Stromal cell of bone marrow (primary cell): ENCODE data around the gene MICU2.

ENCODE experiments used
- DNase-seq: peaks from one replicate; pipeline ENCODE4 v3.0.0-alpha.2; 2012; ENCODE audit warnings: low read depth

Gene MICU2

GRCh38 chr13:21603531-21604448 is at the start of gene MICU2:
Gene MICU2, minus strand, starts transcription at chr13:21604170. Its CDS starts 22 bp downstream, at chr13:21604148.
- peak; percentile 89 for DNase-seq

GRCh38 chr13:21641629-21642028 is 37.7 kb upstream of the MICU2 start:
- DNase-seq = no peak

- no peak for DNase-seq
Observed at GRCh38 chr13:21639561-21639960, 35.6 kb upstream of the MICU2 start.

- DNase-seq = no peak
Observed at GRCh38 chr13:21638319-21639282, 34.6 kb upstream of the MICU2 start.

GRCh38 chr13:21637296-21637695 is 33.3 kb upstream of the MICU2 start:
- no peak for DNase-seq

GRCh38 chr13:21636656-21637055 is 32.7 kb upstream of the MICU2 start:
- DNase-seq = no peak

GRCh38 chr13:21632196-21632595 is 28.2 kb upstream of the MICU2 start:
- no peak for DNase-seq

- DNase-seq = no peak
Observed at GRCh38 chr13:21625366-21625765, 21.4 kb upstream of the MICU2 start.

- DNase-seq = no peak
Observed at GRCh38 chr13:21620861-21621260, 16.9 kb upstream of the MICU2 start.

GRCh38 chr13:21619633-21620220 is 15.8 kb upstream of the MICU2 start:
- DNase-seq = no peak

- no peak for DNase-seq
Observed at GRCh38 chr13:21616880-21617279, 12.9 kb upstream of the MICU2 start.

GRCh38 chr13:21616205-21616866 is 12.4 kb upstream of the MICU2 start:
- no peak for DNase-seq

GRCh38 chr13:21615427-21615826 is 11.5 kb upstream of the MICU2 start:
- DNase-seq = no peak

- no peak for DNase-seq
Observed at GRCh38 chr13:21613791-21614190, 9.8 kb upstream of the MICU2 start.

- DNase-seq = no peak
Observed at GRCh38 chr13:21611385-21611784, 7.4 kb upstream of the MICU2 start.

- no peak for DNase-seq
Observed at GRCh38 chr13:21610687-21611086, 6.7 kb upstream of the MICU2 start.

- DNase-seq = no peak
Observed at GRCh38 chr13:21608961-21609360, 5.0 kb upstream of the MICU2 start.

- DNase-seq = no peak
Observed at GRCh38 chr13:21606796-21607195, 2.8 kb upstream of the MICU2 start.

- no peak for DNase-seq
Observed at GRCh38 chr13:21606251-21606650, 2.3 kb upstream of the MICU2 start.

GRCh38 chr13:21596722-21597121 is 7.2 kb downstream of the MICU2 start:
- DNase-seq = no peak

- no peak for DNase-seq
Observed at GRCh38 chr13:21595546-21595822, 8.5 kb downstream of the MICU2 start.
